IMR-90 (cell line): ENCODE data around the gene GNAT3. TPM values are rescaled to one million over a fixed set of nuclear protein-coding genes. Genes with fewer than 3 reads are reported as not detected.

Experiments used
- ATAC-seq: fragments of 200-7000 bp; cut with Tn5 transposase; 2 replicates; pipeline ENCODE4 v1.9.1; 2020; ENCODE audit warnings: low read depth, mild to moderate bottlenecking, moderate library complexity
- BruUV-seq: library from RNA; stranded (reverse); fragments of 400-500 nt; replicated peaks from 2 replicates; lab custom pipeline; 2021; lab: Mats Ljungman, UMichigan
- CTCF ChIA-PET: fragments of 300-600 bp; formaldehyde crosslinking; extraction: SDS; loops from one replicate; lab custom pipeline; 2021; ENCODE audit warnings: antibody characterized with exemption; lab: Yijun Ruan, JAX
- POLR2A ChIA-PET: fragments of 300-600 bp; sonication (Branson Sonifier 250); formaldehyde crosslinking; loops from one replicate; lab custom pipeline; 2022; ENCODE audit warnings: antibody characterized with exemption; ENCODE audit not compliant: unreplicated experiment; lab: Charles Lee
- DNase-seq: peaks from one replicate; pipeline ENCODE4 v3.0.0; 2013
- H2AFZ ChIP-seq: replicated peaks from 2 replicates; pipeline ENCODE3; 2013; ENCODE audit warnings: low read length, mild to moderate bottlenecking; ENCODE audit not compliant: poor library complexity
- H2AK5ac ChIP-seq: 2 replicates; pipeline ENCODE4 v1.6.1; 2013; ENCODE audit warnings: low read depth, low read length, inconsistent platforms
- H2AK9ac ChIP-seq: replicated peaks from 2 replicates; pipeline ENCODE3; 2013; ENCODE audit warnings: mild to moderate bottlenecking, low read depth, low read length, moderate library complexity; ENCODE audit not compliant: poor library complexity
- H2BK120ac ChIP-seq: 2 replicates; pipeline ENCODE4 v1.6.1; 2013; ENCODE audit warnings: low read depth, low read length, inconsistent platforms
- H2BK15ac ChIP-seq: 3 replicates; pipeline ENCODE4 v1.6.1; 2013; ENCODE audit warnings: low read depth, low read length, inconsistent platforms
- H2BK20ac ChIP-seq: 2 replicates; pipeline ENCODE4 v1.6.1; 2013; ENCODE audit warnings: low read depth, mild to moderate bottlenecking, inconsistent platforms, low read length, moderate library complexity
- H2BK5ac ChIP-seq: 2 replicates; pipeline ENCODE4 v1.6.1; 2013; ENCODE audit warnings: mild to moderate bottlenecking, low read depth, low read length, inconsistent platforms; ENCODE audit not compliant: poor library complexity, severe bottlenecking
- H3K14ac ChIP-seq: replicated peaks from 2 replicates; pipeline ENCODE4 v1.6.1; 2013; ENCODE audit warnings: low read depth, low read length, inconsistent platforms
- H3K18ac ChIP-seq: 2 replicates; pipeline ENCODE4 v1.6.1; 2013; ENCODE audit warnings: low read depth, low read length, control low read depth
- H3K23ac ChIP-seq: 2 replicates; pipeline ENCODE4 v1.6.1; 2013; ENCODE audit warnings: low read depth, low read length, inconsistent platforms
- H3K27ac ChIP-seq: 2 replicates; pipeline ENCODE4 v1.5.1; 2013; ENCODE audit warnings: mild to moderate bottlenecking, control low read depth, low read length; ENCODE audit not compliant: insufficient read depth
- H3K27me3 ChIP-seq: 2 replicates; pipeline ENCODE4 v1.6.1; 2013; ENCODE audit warnings: low read length; ENCODE audit not compliant: control insufficient read depth, insufficient read depth
- H3K36me3 ChIP-seq: 2 replicates; pipeline ENCODE4 v1.6.1; 2013; ENCODE audit warnings: low read length, mixed read lengths; ENCODE audit not compliant: control insufficient read depth, insufficient read depth
- H3K4ac ChIP-seq: 2 replicates; pipeline ENCODE4 v1.6.1; 2013; ENCODE audit warnings: low read depth, low read length, inconsistent platforms
- H3K4me1 ChIP-seq: 2 replicates; pipeline ENCODE4 v1.6.1; 2013; ENCODE audit warnings: low read length, mixed read lengths; ENCODE audit not compliant: control insufficient read depth, insufficient read depth
- H3K4me2 ChIP-seq: 2 replicates; pipeline ENCODE4 v1.6.1; 2013; ENCODE audit warnings: low read depth, mild to moderate bottlenecking, control low read depth, low read length, moderate library complexity
- H3K4me3 ChIP-seq: 2 replicates; pipeline ENCODE4 v1.5.1; 2013; ENCODE audit warnings: low read depth, mild to moderate bottlenecking, control low read depth, low read length, moderate library complexity; ENCODE audit not compliant: insufficient read depth
- H3K56ac ChIP-seq: 2 replicates; pipeline ENCODE4 v1.6.1; 2013; ENCODE audit warnings: low read length, inconsistent platforms; ENCODE audit not compliant: insufficient read depth; ENCODE audit errors: extremely low read depth
- H3K79me1 ChIP-seq, 2 experiments: 2 replicates each; pipeline ENCODE4 v1.6.1; 2013; ENCODE audit warnings: low read length in 2 of 2, inconsistent platforms in 1 of 2, low read depth in 1 of 2
- H3K9ac ChIP-seq: 2 replicates; pipeline ENCODE4 v1.6.1; 2013; ENCODE audit warnings: low read depth, low read length, control low read depth
- H3K9me1 ChIP-seq: 2 replicates; pipeline ENCODE4 v1.6.1; 2013; ENCODE audit warnings: low read length, inconsistent platforms; ENCODE audit not compliant: insufficient read depth
- H3K9me3 ChIP-seq: 2 replicates; pipeline ENCODE4 v1.6.1; 2013; ENCODE audit warnings: low read length; ENCODE audit not compliant: control insufficient read depth, insufficient read depth
- H4K20me1 ChIP-seq: 2 replicates; pipeline ENCODE4 v1.6.1; 2013; ENCODE audit warnings: low read length, inconsistent platforms; ENCODE audit not compliant: insufficient read depth
- H4K5ac ChIP-seq: 2 replicates; pipeline ENCODE4 v1.6.1; 2013; ENCODE audit warnings: mild to moderate bottlenecking, low read depth, low read length, control low read depth
- H4K8ac ChIP-seq, 2 experiments: 2 replicates each; pipeline ENCODE4 v1.6.1; 2013; ENCODE audit warnings: low read depth in 2 of 2, low read length in 2 of 2, control low read depth in 1 of 2, inconsistent platforms in 1 of 2
- H4K91ac ChIP-seq: 2 replicates; pipeline ENCODE4 v1.6.1; 2013; ENCODE audit warnings: low read depth, low read length, inconsistent platforms; ENCODE audit not compliant: insufficient read depth
- BHLHE40 ChIP-seq: fragments of 150-350 bp; IDR thresholded peaks from 2 replicates; pipeline ENCODE4 v1.6.1; 2016; ENCODE audit warnings: mild to moderate bottlenecking, low read depth, low read length
- CHD1 ChIP-seq: IDR thresholded peaks from 2 replicates; pipeline ENCODE4 v1.6.1; 2012; ENCODE audit warnings: low read depth, low read length, improper control_type of control experiment
- FOS ChIP-seq: fragments of 150-350 bp; IDR thresholded peaks from 2 replicates; pipeline ENCODE4 v1.6.1; 2016; ENCODE audit warnings: low read depth, low read length
- MAFK ChIP-seq: IDR thresholded peaks from 2 replicates; pipeline ENCODE4 v1.6.1; 2012; ENCODE audit warnings: low read depth, low read length, improper control_type of control experiment
- MAZ ChIP-seq: IDR thresholded peaks from 2 replicates; pipeline ENCODE4 v1.6.1; 2012; ENCODE audit warnings: low read depth, mild to moderate bottlenecking, low read length, improper control_type of control experiment, moderate library complexity, borderline replicate concordance
- POLR2A ChIP-seq: IDR thresholded peaks from 2 replicates; pipeline ENCODE4 v1.6.1; 2012; ENCODE audit warnings: mild to moderate bottlenecking, low read depth, low read length
- RAD21 ChIP-seq: IDR thresholded peaks from 2 replicates; pipeline ENCODE4 v1.6.1; 2012; ENCODE audit warnings: low read length, improper control_type of control experiment
- RCOR1 ChIP-seq: IDR thresholded peaks from 2 replicates; pipeline ENCODE4 v1.6.1; 2012; ENCODE audit warnings: mild to moderate bottlenecking, low read length, improper control_type of control experiment; ENCODE audit not compliant: insufficient replicate concordance
- RFX5 ChIP-seq: IDR thresholded peaks from 2 replicates; pipeline ENCODE4 v1.8.0; 2012; ENCODE audit warnings: low read depth, mild to moderate bottlenecking, low read length, moderate library complexity
- USF2 ChIP-seq: fragments of 150-350 bp; IDR thresholded peaks from 2 replicates; pipeline ENCODE4 v1.6.1; 2017; ENCODE audit warnings: mild to moderate bottlenecking, antibody characterized with exemption, low read length, low read depth
- WGBS, 2 experiments: methylation state at CpG; one replicate each; pipeline versions ENCODE4 v1.1.5 to v1.1.7; 2013; ENCODE audit warnings: missing lambda C conversion rate in 2 of 2; ENCODE audit not compliant: insufficient read length in 1 of 2; ENCODE audit errors: extremely low coverage in 2 of 2; 5-methylcytosine and 5-hydroxymethylcytosine counted together
- dilution Hi-C: fragments of 300-500 bp; cut with HindIII; formaldehyde crosslinking; loops from one replicate; pipeline ENCODE4 v1.14.3; 2018; ENCODE audit warnings: low sequenced_read_pairs; ENCODE audit not compliant: unreplicated experiment
- in situ Hi-C: fragments of 300-500 bp; cut with MboI; formaldehyde crosslinking; loops from 3 replicates; pipeline ENCODE4 v1.14.3; 2019; ENCODE audit warnings: low sequenced_read_pairs, inconsistent platforms, mixed read lengths
- intact Hi-C: fragments of 100-400 bp; cut with micrococcal nuclease; formaldehyde crosslinking; loops from 2 replicates; pipeline ENCODE4 v1.10.0; 2022
- polyA plus RNA-seq, 3 experiments: library from polyadenylated mRNA; depleted of rRNA; stranded (reverse); fragments of >200 nt; gene quantifications; 2 replicates each; pipeline ENCODE4 v1.2.3, GENCODE V29; 2012; ENCODE audit warnings: low replicate concordance in 1 of 3
- total RNA-seq: library from RNA; depleted of rRNA; stranded (reverse); fragments of >200 nt; gene quantifications from 2 replicates; pipeline ENCODE4 v1.2.3, GENCODE V29; 2012

Gene GNAT3
- total and polyA plus RNA-seq, 2 of the 4 experiments (the other 2 are of a cell fraction): not detected

GRCh38 chr7:80463272-80463920 is 48.5 kb downstream of the GNAT3 start:
- dilution Hi-C loops (no loop called here), intact Hi-C loops (no loop called here)
- DNase-seq: peak; percentile 62

More at GRCh38 chr7:80463272-80463920, 48.5 kb downstream of the GNAT3 start:
- ChIA-PET POLR2A (no interaction called here), CTCF (interaction anchor here (1.0 kb wide), 1 partner anchor 195 kb away, joined by 3 read pairs; no protein-coding TSS in a partner anchor)
- Histone ChIP-seq H4K91ac (no peak overlapping the region), H3K4me1 (0 out of 2 replicates have a peak, but pooled peaks cover 1% of the 10 kb centered on the region), H3K9me1 (no peaks in the 10 kb centered on the region), H3K27me3 (no peaks in the 10 kb centered on the region), H4K20me1 (no peaks in the 10 kb centered on the region), H2AFZ (no peak overlapping the region), H2BK120ac (no peak overlapping the region), H3K9me3 (no peaks in the 10 kb centered on the region), H3K18ac (no peak overlapping the region), H2BK20ac (no peak overlapping the region), H3K14ac (no peak overlapping the region), H3K4me2 (no peak overlapping the region), H3K23ac (no peak overlapping the region), H3K4ac (no peak overlapping the region), H2BK15ac (no peak overlapping the region), H3K36me3 (no peaks in the 10 kb centered on the region), H4K5ac (no peak overlapping the region; the same call in 1 of the 2 replicates), H3K56ac (no peak overlapping the region), H3K9ac (no peak overlapping the region), H3K27ac (no peak overlapping the region), H4K8ac (no peak overlapping the region), H3K79me1 (no peaks in the 10 kb centered on the region), H3K4me3 (no peak overlapping the region), H2AK5ac (no peak overlapping the region), H2BK5ac (no peak overlapping the region), H2AK9ac (no peak overlapping the region)
- no CpG with 5 or more reads among the region's 4 CpGs for WGBS, 2 experiments
- no peak for TF ChIP-seq RCOR1
- TF ChIP-seq CHD1: no peak
- no peak for TF ChIP-seq RAD21
- TF ChIP-seq BHLHE40: no peak
- TF ChIP-seq RFX5: no peak
- no peak for TF ChIP-seq POLR2A
- TF ChIP-seq FOS: no peak
- no peak for TF ChIP-seq USF2
- TF ChIP-seq MAFK: no peak
- no peak for TF ChIP-seq MAZ
- ATAC-seq: no peak; the same call in 1 of the 2 replicates
- in situ Hi-C loops: no loop called here
- BruUV-seq: no TSS peak
